Measurements from ENCODE around the gene TMED4.

DNA sequence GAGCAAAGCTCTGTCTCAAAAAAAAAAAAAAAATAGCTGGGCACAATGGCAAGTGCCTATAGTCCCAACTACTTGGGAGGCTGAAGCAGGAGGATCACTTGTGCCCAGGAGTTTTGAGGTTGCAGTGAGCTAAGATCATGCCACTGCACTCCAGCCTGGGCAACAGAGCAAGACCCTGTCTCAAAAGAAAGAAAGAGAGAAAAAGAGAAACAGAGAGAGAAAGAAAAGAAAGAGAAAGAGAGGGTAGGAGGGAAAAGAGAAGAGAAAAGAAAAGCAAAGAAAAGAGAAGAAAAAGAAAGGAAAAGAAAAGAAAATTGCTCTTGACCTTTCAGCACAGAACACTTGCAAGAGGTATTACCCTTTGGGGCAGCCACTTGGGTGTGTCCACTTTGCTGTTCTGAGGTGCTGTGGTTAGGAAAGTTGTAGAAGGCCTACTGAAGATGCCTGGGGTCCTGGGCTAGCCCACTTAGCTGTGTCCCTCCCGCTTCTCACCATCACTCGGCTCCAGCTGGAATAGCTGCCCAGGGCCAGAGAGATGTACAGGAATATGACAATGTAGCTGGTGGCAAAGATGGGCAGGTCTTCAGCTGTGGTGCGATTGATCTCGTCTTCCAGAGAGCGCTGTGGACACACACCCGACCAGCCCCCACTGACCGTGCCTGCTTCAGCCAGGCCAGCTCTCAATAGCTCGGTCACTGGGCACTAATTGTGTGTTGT, 46.5 kb downstream of the TMED4 start:
- TF ChIP-seq, protein P1, sequence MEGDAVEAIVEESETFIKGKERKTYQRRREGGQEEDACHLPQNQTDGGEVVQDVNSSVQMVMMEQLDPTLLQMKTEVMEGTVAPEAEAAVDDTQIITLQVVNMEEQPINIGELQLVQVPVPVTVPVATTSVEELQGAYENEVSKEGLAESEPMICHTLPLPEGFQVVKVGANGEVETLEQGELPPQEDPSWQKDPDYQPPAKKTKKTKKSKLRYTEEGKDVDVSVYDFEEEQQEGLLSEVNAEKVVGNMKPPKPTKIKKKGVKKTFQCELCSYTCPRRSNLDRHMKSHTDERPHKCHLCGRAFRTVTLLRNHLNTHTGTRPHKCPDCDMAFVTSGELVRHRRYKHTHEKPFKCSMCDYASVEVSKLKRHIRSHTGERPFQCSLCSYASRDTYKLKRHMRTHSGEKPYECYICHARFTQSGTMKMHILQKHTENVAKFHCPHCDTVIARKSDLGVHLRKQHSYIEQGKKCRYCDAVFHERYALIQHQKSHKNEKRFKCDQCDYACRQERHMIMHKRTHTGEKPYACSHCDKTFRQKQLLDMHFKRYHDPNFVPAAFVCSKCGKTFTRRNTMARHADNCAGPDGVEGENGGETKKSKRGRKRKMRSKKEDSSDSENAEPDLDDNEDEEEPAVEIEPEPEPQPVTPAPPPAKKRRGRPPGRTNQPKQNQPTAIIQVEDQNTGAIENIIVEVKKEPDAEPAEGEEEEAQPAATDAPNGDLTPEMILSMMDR (IDR thresholded peaks at IDR 0.05), result no peak
- TF ChIP-seq POLR2AphosphoS5 (IDR thresholded peaks at IDR 0.05; ENCODE audit: low read depth, low read length) (no peak), RFX5 (IDR thresholded peaks at IDR 0.05; ENCODE audit: low read length) (no peak), USF1 (IDR thresholded peaks at IDR 0.05; ENCODE audit: borderline replicate concordance, low read depth) (no peak), FOXJ3 (CRISPR knock-in tag; IDR thresholded peaks at IDR 0.05) (no peak), EZH2phosphoT487 (IDR thresholded peaks at IDR 0.05; ENCODE audit: borderline replicate concordance, low read depth) (no peak), TAF1 (IDR thresholded peaks at IDR 0.05; ENCODE audit: borderline replicate concordance, low read depth, low read length) (no peak), FOXM1 (IDR thresholded peaks at IDR 0.05; ENCODE audit: low read depth) (no peak), PBX3 (IDR thresholded peaks at IDR 0.05) (no peak), ELF1 (IDR thresholded peaks at IDR 0.05) (no peak), CHD2 (IDR thresholded peaks at IDR 0.05; ENCODE audit: low read length, partially characterized antibody) (no peak)
- TF ChIP-seq, protein P2, sequence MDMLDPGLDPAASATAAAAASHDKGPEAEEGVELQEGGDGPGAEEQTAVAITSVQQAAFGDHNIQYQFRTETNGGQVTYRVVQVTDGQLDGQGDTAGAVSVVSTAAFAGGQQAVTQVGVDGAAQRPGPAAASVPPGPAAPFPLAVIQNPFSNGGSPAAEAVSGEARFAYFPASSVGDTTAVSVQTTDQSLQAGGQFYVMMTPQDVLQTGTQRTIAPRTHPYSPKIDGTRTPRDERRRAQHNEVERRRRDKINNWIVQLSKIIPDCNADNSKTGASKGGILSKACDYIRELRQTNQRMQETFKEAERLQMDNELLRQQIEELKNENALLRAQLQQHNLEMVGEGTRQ (IDR thresholded peaks at IDR 0.05; ENCODE audit: borderline replicate concordance, low read depth, low read length), result no peak
- TF ChIP-seq, protein P3, sequence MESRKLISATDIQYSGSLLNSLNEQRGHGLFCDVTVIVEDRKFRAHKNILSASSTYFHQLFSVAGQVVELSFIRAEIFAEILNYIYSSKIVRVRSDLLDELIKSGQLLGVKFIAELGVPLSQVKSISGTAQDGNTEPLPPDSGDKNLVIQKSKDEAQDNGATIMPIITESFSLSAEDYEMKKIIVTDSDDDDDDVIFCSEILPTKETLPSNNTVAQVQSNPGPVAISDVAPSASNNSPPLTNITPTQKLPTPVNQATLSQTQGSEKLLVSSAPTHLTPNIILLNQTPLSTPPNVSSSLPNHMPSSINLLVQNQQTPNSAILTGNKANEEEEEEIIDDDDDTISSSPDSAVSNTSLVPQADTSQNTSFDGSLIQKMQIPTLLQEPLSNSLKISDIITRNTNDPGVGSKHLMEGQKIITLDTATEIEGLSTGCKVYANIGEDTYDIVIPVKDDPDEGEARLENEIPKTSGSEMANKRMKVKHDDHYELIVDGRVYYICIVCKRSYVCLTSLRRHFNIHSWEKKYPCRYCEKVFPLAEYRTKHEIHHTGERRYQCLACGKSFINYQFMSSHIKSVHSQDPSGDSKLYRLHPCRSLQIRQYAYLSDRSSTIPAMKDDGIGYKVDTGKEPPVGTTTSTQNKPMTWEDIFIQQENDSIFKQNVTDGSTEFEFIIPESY (IDR thresholded peaks at IDR 0.05; ENCODE audit: borderline replicate concordance, low read depth), result no peak
- TF ChIP-seq, protein P4, sequence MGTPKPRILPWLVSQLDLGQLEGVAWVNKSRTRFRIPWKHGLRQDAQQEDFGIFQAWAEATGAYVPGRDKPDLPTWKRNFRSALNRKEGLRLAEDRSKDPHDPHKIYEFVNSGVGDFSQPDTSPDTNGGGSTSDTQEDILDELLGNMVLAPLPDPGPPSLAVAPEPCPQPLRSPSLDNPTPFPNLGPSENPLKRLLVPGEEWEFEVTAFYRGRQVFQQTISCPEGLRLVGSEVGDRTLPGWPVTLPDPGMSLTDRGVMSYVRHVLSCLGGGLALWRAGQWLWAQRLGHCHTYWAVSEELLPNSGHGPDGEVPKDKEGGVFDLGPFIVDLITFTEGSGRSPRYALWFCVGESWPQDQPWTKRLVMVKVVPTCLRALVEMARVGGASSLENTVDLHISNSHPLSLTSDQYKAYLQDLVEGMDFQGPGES (IDR thresholded peaks at IDR 0.05; ENCODE audit: low read depth, low read length), result no peak

All from SK-N-SH (cell line).